ENCODE results near the gene TMEM203. TPM values are rescaled to one million over a fixed set of nuclear protein-coding genes. Genes with fewer than 3 reads are reported as not detected.

The TMEM203 gene
- total and polyA plus RNA-seq, 10 of the 15 experiments (the other 5 are each of a cell fraction or from before 2014, with no cell fraction given) = 7.2 to 68.1 (median 33.8) TPM

DNA sequence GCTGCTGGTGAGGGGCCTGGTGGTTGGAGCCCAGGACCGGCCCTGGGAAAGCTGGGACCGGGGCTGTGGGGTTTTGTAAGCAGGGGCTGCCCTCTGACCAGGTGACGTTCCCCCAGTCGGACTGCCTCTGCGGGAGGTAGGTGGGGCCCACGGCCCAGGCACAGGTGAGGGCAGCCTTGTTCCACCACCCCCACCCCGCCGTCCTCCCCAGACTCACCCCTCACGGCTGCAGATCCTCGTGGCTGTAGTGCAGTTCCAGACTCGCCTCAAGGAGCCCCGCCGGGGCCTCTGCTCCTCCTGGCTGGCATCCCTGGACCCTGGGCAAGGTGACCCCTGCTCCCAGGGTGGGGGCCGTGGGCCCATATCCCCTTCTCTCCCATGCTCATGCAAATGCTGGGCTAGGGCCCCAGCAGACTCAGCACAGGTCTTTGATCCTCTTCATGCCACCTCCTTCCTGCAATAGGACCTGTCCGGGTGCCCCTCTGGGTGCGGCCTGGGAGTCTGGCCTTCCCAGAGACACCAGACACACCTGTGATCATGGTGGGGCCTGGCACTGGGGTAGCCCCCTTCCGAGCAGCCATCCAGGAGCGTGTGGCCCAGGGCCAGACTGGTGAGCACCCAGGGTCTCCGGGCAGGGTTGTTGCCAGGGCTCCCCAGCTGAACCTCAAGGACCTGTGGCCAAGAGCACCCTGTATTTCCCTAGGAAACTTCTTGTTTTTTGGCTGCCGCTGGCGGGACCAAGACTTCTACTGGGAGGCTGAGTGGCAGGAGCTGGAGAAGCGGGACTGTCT lies 9.9 kb upstream of the TMEM203 start:
- H4K20me1 ChIP-seq (ENCODE audit: control insufficient read depth, insufficient read depth) = no peaks in the 10 kb centered on the region
- ATAC-seq = no peak
- DNase-seq (ENCODE audit: low read depth, low spot score) = no peak
- no peak overlapping the region for H3K4me2 ChIP-seq (ENCODE audit: control insufficient read depth, insufficient read depth)
- ChIA-PET CTCF (no interaction called here), SMC1A (ENCODE audit: uncharacterized antibody, unreplicated experiment) (no interaction called here), RAD21 (ENCODE audit: unreplicated experiment) (no interaction called here), POLR2A (interaction anchor here (1.2 kb wide), 1 partner anchor 15 kb away, joined by 4 read pairs; the partner anchor contains the start of gene TPRN)
- no peaks in the 10 kb centered on the region for H3K4me1 ChIP-seq (ENCODE audit: control insufficient read depth, insufficient read depth, low read length)
- BruUV-seq (replicated peaks) = no TSS peak
- H3K9me3 ChIP-seq (replicated peaks; ENCODE audit: control insufficient read depth, insufficient read depth, low read length) = no peaks in the 10 kb centered on the region
- no peak for FAIRE-seq
- no peak overlapping the region for H3K4me3 ChIP-seq
- in situ Hi-C loops (cut with MboI) = no loop called here
- 85% methylated on average over 20 of the region's 22 CpGs for whole genome bisulfite sequencing (ENCODE audit: insufficient coverage, insufficient replicate concordance, low lambda C conversion rate, missing lambda C conversion rate)
- no peak overlapping the region for H3K9ac ChIP-seq (ENCODE audit: control insufficient read depth, insufficient read depth, low read length)
- H2AFZ ChIP-seq (ENCODE audit: control insufficient read depth, low read depth, low read length) = no peak overlapping the region
- intact Hi-C loops (cut with micrococcal nuclease; ENCODE audit: unreplicated experiment) = no loop called here
- peaks cover 0 to 2% of the 10 kb centered on the region in 2 experiments; a peak in 3 of 4 replicates for H3K36me3 ChIP-seq (ENCODE audit: control insufficient read depth in 2 of 2, insufficient read depth in 2 of 2, low read length in 1 of 2)
- H3K27me3 ChIP-seq (replicated peaks in 1 of 2; ENCODE audit: control insufficient read depth in 2 of 2, insufficient read depth in 2 of 2, low read length in 1 of 2) = no peaks in the 10 kb centered on the region
- TF ChIP-seq MXI1 (IDR thresholded peaks at IDR 0.05; ENCODE audit: low read depth, low read length) = no peak
- no peaks in the 10 kb centered on the region for H3K79me2 ChIP-seq (ENCODE audit: control insufficient read depth, insufficient read depth, low read length)
- no peak overlapping the region for H3K27ac ChIP-seq (ENCODE audit: control insufficient read depth, insufficient read depth)

DNA sequence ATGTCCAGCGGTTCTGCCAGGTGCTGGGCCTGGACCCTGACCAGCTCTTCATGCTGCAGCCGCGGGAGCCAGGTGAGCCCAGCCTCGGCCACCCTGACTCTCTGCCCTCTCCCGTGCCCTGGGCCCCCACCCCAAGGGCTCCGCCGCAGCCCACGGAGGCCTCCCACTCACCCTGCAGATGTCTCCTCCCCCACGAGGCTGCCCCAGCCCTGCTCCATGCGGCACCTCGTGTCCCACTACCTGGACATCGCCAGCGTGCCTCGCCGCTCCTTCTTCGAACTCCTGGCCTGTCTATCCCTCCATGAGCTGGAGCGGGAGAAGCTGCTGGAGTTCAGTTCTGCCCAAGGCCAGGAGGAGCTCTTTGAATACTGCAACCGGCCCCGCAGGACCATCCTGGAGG lies 9.2 kb upstream of the TMEM203 start:
- Histone ChIP-seq H3K27me3 (replicated peaks in 1 of 2; ENCODE audit: control insufficient read depth in 2 of 2, insufficient read depth in 2 of 2, low read length in 1 of 2) (no peaks in the 10 kb centered on the region), H3K27ac (ENCODE audit: control insufficient read depth, insufficient read depth) (no peak overlapping the region), H2AFZ (ENCODE audit: control insufficient read depth, low read depth, low read length) (no peak overlapping the region), H4K20me1 (ENCODE audit: control insufficient read depth, insufficient read depth) (no peaks in the 10 kb centered on the region), H3K9ac (ENCODE audit: control insufficient read depth, insufficient read depth, low read length) (no peak overlapping the region), H3K4me1 (ENCODE audit: control insufficient read depth, insufficient read depth, low read length) (no peaks in the 10 kb centered on the region), H3K4me3 (no peak overlapping the region), H3K36me3 (ENCODE audit: control insufficient read depth in 2 of 2, insufficient read depth in 2 of 2, low read length in 1 of 2) (peaks cover 0 to 2% of the 10 kb centered on the region in 2 experiments; a peak in 3 of 4 replicates), H3K79me2 (ENCODE audit: control insufficient read depth, insufficient read depth, low read length) (no peaks in the 10 kb centered on the region), H3K4me2 (ENCODE audit: control insufficient read depth, insufficient read depth) (no peak overlapping the region), H3K9me3 (replicated peaks; ENCODE audit: control insufficient read depth, insufficient read depth, low read length) (no peaks in the 10 kb centered on the region)
- ChIA-PET RAD21 (ENCODE audit: unreplicated experiment) (no interaction called here), CTCF (interaction anchor here (1.1 kb wide), 1 partner anchor 12 kb away, joined by 3 read pairs; the partner anchor contains the start of gene RNF224), SMC1A (ENCODE audit: uncharacterized antibody, unreplicated experiment) (no interaction called here), POLR2A (interaction anchor here (1.2 kb wide), 1 partner anchor 14 kb away, joined by 4 read pairs; the partner anchor contains the start of gene TPRN)
- intact Hi-C loops (cut with micrococcal nuclease; ENCODE audit: unreplicated experiment) (no loop called here), in situ Hi-C loops (cut with MboI) (no loop called here)
- BruUV-seq (replicated peaks) = no TSS peak
- ATAC-seq (no peak), FAIRE-seq (no peak), DNase-seq (ENCODE audit: low read depth, low spot score) (no peak)
- 93% methylated on average over 18 of the region's 19 CpGs for WGBS (ENCODE audit: insufficient coverage, insufficient replicate concordance, low lambda C conversion rate, missing lambda C conversion rate)
- TF ChIP-seq JUNB (IDR thresholded peaks at IDR 0.05) (no peak), ZNF274 (IDR thresholded peaks at IDR 0.05; ENCODE audit: insufficient read depth, insufficient read length) (no peak), HCFC1 (IDR thresholded peaks at IDR 0.05; ENCODE audit: low read length) (no peak), ATF7 (IDR thresholded peaks at IDR 0.05; ENCODE audit: low read depth) (no peak), CHD4 (IDR thresholded peaks at IDR 0.05) (no peak), CEBPB (IDR thresholded peaks at IDR 0.05; ENCODE audit: borderline replicate concordance in 1 of 2, low read depth in 2 of 2, low read length in 2 of 2) (no peak), IKZF2 (IDR thresholded peaks at IDR 0.05) (no peak), RELB (IDR thresholded peaks at IDR 0.05; ENCODE audit: low read depth) (no peak), KAT2A (conservative IDR thresholded peaks at IDR 0.05; ENCODE audit: control insufficient read depth, low read depth, low read length) (no peak), FOXK2 (IDR thresholded peaks at IDR 0.05) (no peak), ZZZ3 (IDR thresholded peaks at IDR 0.05; ENCODE audit: control insufficient read depth, insufficient read length, low read depth) (no peak), MAX (IDR thresholded peaks at IDR 0.05; ENCODE audit: low read depth, low read length) (no peak), ZNF384 (IDR thresholded peaks at IDR 0.05; ENCODE audit: borderline replicate concordance, low read depth, low read length) (no peak)
- TF ChIP-seq, protein P1, sequence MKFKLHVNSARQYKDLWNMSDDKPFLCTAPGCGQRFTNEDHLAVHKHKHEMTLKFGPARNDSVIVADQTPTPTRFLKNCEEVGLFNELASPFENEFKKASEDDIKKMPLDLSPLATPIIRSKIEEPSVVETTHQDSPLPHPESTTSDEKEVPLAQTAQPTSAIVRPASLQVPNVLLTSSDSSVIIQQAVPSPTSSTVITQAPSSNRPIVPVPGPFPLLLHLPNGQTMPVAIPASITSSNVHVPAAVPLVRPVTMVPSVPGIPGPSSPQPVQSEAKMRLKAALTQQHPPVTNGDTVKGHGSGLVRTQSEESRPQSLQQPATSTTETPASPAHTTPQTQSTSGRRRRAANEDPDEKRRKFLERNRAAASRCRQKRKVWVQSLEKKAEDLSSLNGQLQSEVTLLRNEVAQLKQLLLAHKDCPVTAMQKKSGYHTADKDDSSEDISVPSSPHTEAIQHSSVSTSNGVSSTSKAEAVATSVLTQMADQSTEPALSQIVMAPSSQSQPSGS (IDR thresholded peaks at IDR 0.05; ENCODE audit: low read length) = no peak

Data from GM12878 (cell line).